Neuronal stem cell (in vitro differentiated cells): Measurements from ENCODE around the gene KCNS3.
A peak's percentile ranks its signal among the peaks of the same experiment; 100 is the strongest.

Source experiments
- DNase-seq: peaks from one replicate; pipeline ENCODE4 v3.0.0-alpha.2; 2013; ENCODE audit warnings: low spot score
- H2AFZ ChIP-seq: one replicate; pipeline ENCODE4 v1.6.1; 2013; ENCODE audit warnings: mild to moderate bottlenecking, low read length, inconsistent platforms
- H2AK5ac ChIP-seq: 2 replicates; pipeline ENCODE4 v1.6.1; 2013; ENCODE audit warnings: low read depth, mild to moderate bottlenecking, inconsistent platforms, low read length, moderate library complexity, mixed read lengths
- H2BK120ac ChIP-seq: 2 replicates; pipeline ENCODE4 v1.6.1; 2013; ENCODE audit warnings: low read depth, mild to moderate bottlenecking, inconsistent platforms, low read length, moderate library complexity, mixed read lengths
- H2BK12ac ChIP-seq: one replicate; pipeline ENCODE4 v1.6.1; 2013; ENCODE audit warnings: low read length, inconsistent platforms
- H2BK15ac ChIP-seq: 2 replicates; pipeline ENCODE4 v1.6.1; 2013; ENCODE audit warnings: mild to moderate bottlenecking, low read length, inconsistent platforms, mixed read lengths
- H2BK5ac ChIP-seq: one replicate; pipeline ENCODE4 v1.6.1; 2013; ENCODE audit warnings: inconsistent platforms, mild to moderate bottlenecking, low read length, moderate library complexity
- H3K14ac ChIP-seq: one replicate; pipeline ENCODE4 v1.6.1; 2013; ENCODE audit warnings: low read length, inconsistent platforms
- H3K18ac ChIP-seq: 2 replicates; pipeline ENCODE4 v1.6.1; 2013; ENCODE audit warnings: low read length, inconsistent platforms
- H3K23ac ChIP-seq: 2 replicates; pipeline ENCODE4 v1.6.1; 2013; ENCODE audit warnings: low read depth, mild to moderate bottlenecking, mixed read lengths, low read length, inconsistent platforms; ENCODE audit not compliant: poor library complexity
- H3K27ac ChIP-seq: replicated peaks from 3 replicates; pipeline ENCODE4 v1.5.1; 2013; ENCODE audit warnings: low read length, inconsistent platforms
- H3K27me3 ChIP-seq, 3 experiments: 2 replicates each; pipeline ENCODE4 v1.6.1; 2013; ENCODE audit warnings: low read length in 3 of 3, mild to moderate bottlenecking in 2 of 3, inconsistent platforms in 1 of 3, low read depth in 1 of 3, mixed read lengths in 1 of 3, moderate library complexity in 1 of 3; ENCODE audit not compliant: control insufficient read depth in 3 of 3, insufficient read depth in 3 of 3
- H3K36me3 ChIP-seq, 2 donors: replicated peaks in 1 of 2; 2 replicates each; pipeline ENCODE4 v1.6.1; 2013; ENCODE audit warnings: low read length in 2 of 2; ENCODE audit not compliant: control insufficient read depth in 2 of 2, insufficient read depth in 2 of 2
- H3K4ac ChIP-seq: 2 replicates; pipeline ENCODE4 v1.6.1; 2013; ENCODE audit warnings: inconsistent platforms, mild to moderate bottlenecking, low read length, moderate library complexity
- H3K4me1 ChIP-seq, 2 donors: 1 replicate in 1 of 2; 2 replicates in 1 of 2; pipeline ENCODE4 v1.6.1; 2013; ENCODE audit warnings: low read length in 2 of 2, low read depth in 1 of 2; ENCODE audit not compliant: control insufficient read depth in 2 of 2, insufficient read depth in 1 of 2
- H3K4me2 ChIP-seq: one replicate; pipeline ENCODE4 v1.6.1; 2013; ENCODE audit warnings: mild to moderate bottlenecking, low read length, inconsistent platforms; ENCODE audit not compliant: insufficient read depth, poor library complexity, severe bottlenecking
- H3K4me3 ChIP-seq, 2 donors: 2 replicates each; pipeline ENCODE4 v1.5.1; 2013; ENCODE audit warnings: low read length in 2 of 2, mild to moderate bottlenecking in 2 of 2, inconsistent platforms in 1 of 2, moderate library complexity in 1 of 2
- H3K79me1 ChIP-seq: one replicate; pipeline ENCODE4 v1.6.1; 2013; ENCODE audit warnings: low read depth, mild to moderate bottlenecking, inconsistent platforms, low read length, moderate library complexity
- H3K9ac ChIP-seq: one replicate; pipeline ENCODE4 v1.6.1; 2013; ENCODE audit warnings: mild to moderate bottlenecking, low read depth, low read length, inconsistent platforms; ENCODE audit not compliant: poor library complexity
- H3K9me3 ChIP-seq, 2 donors: replicated peaks in 1 of 2; 2 replicates each; pipeline versions ENCODE3 to v1.6.1; 2013; ENCODE audit warnings: low read length in 2 of 2, mild to moderate bottlenecking in 2 of 2, inconsistent platforms in 1 of 2, low read depth in 1 of 2, mixed read lengths in 1 of 2, moderate library complexity in 1 of 2; ENCODE audit not compliant: control insufficient read depth in 2 of 2, insufficient read depth in 1 of 2
- H4K8ac ChIP-seq: one replicate; pipeline ENCODE4 v1.6.1; 2013; ENCODE audit warnings: low read depth, mild to moderate bottlenecking, inconsistent platforms, low read length, moderate library complexity
- H4K91ac ChIP-seq: one replicate; pipeline ENCODE4 v1.6.1; 2013; ENCODE audit warnings: low read length, low read depth, mild to moderate bottlenecking, inconsistent platforms; ENCODE audit not compliant: poor library complexity
- WGBS, 2 donors: extraction: QIAGEN DNeasy Blood & Tissue Kit; methylation state at CpG; one replicate each; pipeline ENCODE4 v1.1.7; 2013; ENCODE audit warnings: missing lambda C conversion rate in 2 of 2, mixed read lengths in 1 of 2; ENCODE audit not compliant: insufficient read length in 2 of 2, insufficient replicate concordance in 1 of 2; ENCODE audit errors: extremely low coverage in 2 of 2; 5-methylcytosine and 5-hydroxymethylcytosine counted together

The KCNS3 gene

GRCh38 chr2:17959356-17959755, 80.9 kb downstream of the KCNS3 start:
- H4K91ac ChIP-seq: no peak overlapping the region
- no peaks in the 10 kb centered on the region for H3K9me3 ChIP-seq
- H2BK15ac ChIP-seq: no peak overlapping the region
- H3K14ac ChIP-seq: no peak overlapping the region
- no peak overlapping the region for H4K8ac ChIP-seq
- no peak overlapping the region for H2BK120ac ChIP-seq
- H3K4me3 ChIP-seq: no peak overlapping the region
- no peak overlapping the region for H3K18ac ChIP-seq
- peaks cover 3 to 5% of the 10 kb centered on the region in 2 donors for H3K4me1 ChIP-seq
- H3K27ac ChIP-seq: no peak overlapping the region
- no peak overlapping the region for H2BK5ac ChIP-seq
- no peaks in the 10 kb centered on the region for H3K36me3 ChIP-seq
- no peak overlapping the region for H2AK5ac ChIP-seq
- no peaks in the 10 kb centered on the region for H3K27me3 ChIP-seq
- no peak overlapping the region for H3K9ac ChIP-seq
- H3K4ac ChIP-seq: no peak overlapping the region
- H3K79me1 ChIP-seq: no peaks in the 10 kb centered on the region
- no peak overlapping the region for H3K4me2 ChIP-seq
- no peak for DNase-seq
- no peak overlapping the region for H2BK12ac ChIP-seq
- H2AFZ ChIP-seq: no peak overlapping the region
- H3K23ac ChIP-seq: no peak overlapping the region
- WGBS, 2 donors: no CpG with 5 or more reads among the region's 3 CpGs

DNA sequence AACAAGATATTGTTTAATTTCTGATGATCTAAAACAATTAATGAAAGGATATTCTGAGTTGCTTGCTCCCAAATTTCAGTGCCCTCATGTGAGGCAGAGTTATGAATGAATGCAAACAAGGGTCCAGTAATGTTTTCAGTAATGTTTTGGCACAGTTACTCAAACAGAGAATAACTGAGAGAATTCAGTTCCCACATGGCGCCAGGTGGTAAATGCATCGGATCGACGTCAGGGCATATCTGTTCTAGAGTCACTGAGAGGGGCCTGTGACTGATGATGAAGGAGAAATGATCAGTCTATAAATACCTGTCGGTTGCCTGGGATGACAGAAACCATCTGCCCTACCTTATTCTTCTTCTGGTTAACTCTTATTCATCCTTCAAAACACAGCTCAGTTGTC, 81.4 kb downstream of the KCNS3 start:
- peaks cover 3 to 5% of the 10 kb centered on the region in 2 donors for H3K4me1 ChIP-seq
- WGBS, 2 donors: no CpG with 5 or more reads among the region's 5 CpGs
- no peak overlapping the region for H3K27ac ChIP-seq

GRCh38 chr2:17960925-17961324, 82.5 kb downstream of the KCNS3 start:
- WGBS, 2 donors: no CpG with 5 or more reads among the region's 6 CpGs
- Histone ChIP-seq H2BK12ac (peak overlapping the region; percentile 25), H3K36me3 (no peaks in the 10 kb centered on the region), H3K9ac (no peak overlapping the region), H4K8ac (no peak overlapping the region), H2AK5ac (no peak overlapping the region), H4K91ac (no peak overlapping the region), H3K79me1 (no peaks in the 10 kb centered on the region), H3K27me3 (no peaks in the 10 kb centered on the region), H3K9me3 (no peaks in the 10 kb centered on the region), H2BK5ac (no peak overlapping the region), H3K23ac (no peak overlapping the region), H3K14ac (no peak overlapping the region), H2AFZ (no peak overlapping the region), H3K4me1 (peaks cover 3 to 5% of the 10 kb centered on the region in 2 donors), H3K4ac (no peak overlapping the region), H3K27ac (no peak overlapping the region), H3K4me2 (no peak overlapping the region), H2BK15ac (no peak overlapping the region), H2BK120ac (no peak overlapping the region), H3K18ac (no peak overlapping the region), H3K4me3 (no peak overlapping the region)
- DNase-seq: no peak

More for the DNA sequence above, 81.4 kb downstream of the KCNS3 start:
- no peaks in the 10 kb centered on the region for H3K79me1 ChIP-seq
- H2AFZ ChIP-seq: no peak overlapping the region
- no peak overlapping the region for H3K4ac ChIP-seq
- no peak overlapping the region for H3K14ac ChIP-seq
- no peaks in the 10 kb centered on the region for H3K27me3 ChIP-seq
- H3K18ac ChIP-seq: no peak overlapping the region
- H4K8ac ChIP-seq: no peak overlapping the region
- H3K4me3 ChIP-seq: no peak overlapping the region
- no peak overlapping the region for H2BK120ac ChIP-seq
- no peak overlapping the region for H3K4me2 ChIP-seq
- no peak overlapping the region for H3K9ac ChIP-seq
- H3K36me3 ChIP-seq: no peaks in the 10 kb centered on the region
- no peak overlapping the region for H4K91ac ChIP-seq
- H2BK12ac ChIP-seq: no peak overlapping the region
- no peak for DNase-seq
- H3K9me3 ChIP-seq: no peaks in the 10 kb centered on the region
- no peak overlapping the region for H2BK15ac ChIP-seq
- no peak overlapping the region for H2BK5ac ChIP-seq
- H2AK5ac ChIP-seq: no peak overlapping the region
- no peak overlapping the region for H3K23ac ChIP-seq

DNA sequence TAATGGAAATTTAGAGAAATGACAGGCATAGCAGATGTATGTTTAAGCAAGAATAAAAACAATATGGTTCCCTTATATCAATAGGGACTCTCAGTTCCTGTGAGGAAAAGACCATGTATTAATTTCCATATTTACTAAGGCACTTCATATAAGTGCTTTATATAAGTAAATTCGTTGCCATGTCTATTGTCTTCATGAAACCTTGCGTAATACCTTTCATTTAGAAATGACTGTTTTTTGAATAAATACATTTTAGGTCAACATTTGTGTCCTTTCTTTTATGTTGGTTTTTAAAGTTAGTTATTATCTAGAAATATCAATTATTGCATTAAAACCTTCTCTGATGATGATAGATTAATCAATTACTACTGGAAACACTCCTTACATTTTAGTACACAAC, 83.3 kb downstream of the KCNS3 start:
- H3K4ac ChIP-seq: no peak overlapping the region
- H3K4me1 ChIP-seq: peaks cover 3 to 7% of the 10 kb centered on the region in 2 donors
- no peak overlapping the region for H2BK5ac ChIP-seq
- no peaks in the 10 kb centered on the region for H3K36me3 ChIP-seq
- no peak overlapping the region for H3K4me3 ChIP-seq
- H3K79me1 ChIP-seq: no peaks in the 10 kb centered on the region
- H4K8ac ChIP-seq: no peak overlapping the region
- H3K23ac ChIP-seq: no peak overlapping the region
- no peak overlapping the region for H2AFZ ChIP-seq
- no peak overlapping the region for H3K9ac ChIP-seq
- H2BK12ac ChIP-seq: no peak overlapping the region
- H3K4me2 ChIP-seq: no peak overlapping the region
- H3K27me3 ChIP-seq: no peaks in the 10 kb centered on the region
- no CpG with 5 or more reads among the region's 2 CpGs for WGBS, 2 donors
- DNase-seq: no peak
- no peak overlapping the region for H2BK120ac ChIP-seq
- no peaks in the 10 kb centered on the region for H3K9me3 ChIP-seq
- H3K27ac ChIP-seq: no peak overlapping the region
- no peak overlapping the region for H3K18ac ChIP-seq
- H4K91ac ChIP-seq: no peak overlapping the region
- H2AK5ac ChIP-seq: no peak overlapping the region
- H3K14ac ChIP-seq: no peak overlapping the region
- no peak overlapping the region for H2BK15ac ChIP-seq
